ENCODE data around the gene EXOC3L4.

Gene EXOC3L4

GRCh38 chr14:103130017-103130764 is 35.7 kb downstream of the EXOC3L4 start:
- Histone ChIP-seq H4K20me1 (ENCODE audit: insufficient read depth, low read length) (no peaks in the 10 kb centered on the region), H3K79me2 (ENCODE audit: insufficient read depth, low read length) (no peaks in the 10 kb centered on the region), H3K9me3 (ENCODE audit: low read length) (no peaks in the 10 kb centered on the region), H2AFZ (ENCODE audit: low read length) (no peak overlapping the region), H3K27me3 (ENCODE audit: insufficient read depth, low read length) (peaks cover 13% of the 10 kb centered on the region; the same call in 1 of the 2 replicates), H3K36me3 (ENCODE audit: insufficient read depth, low read length) (no peaks in the 10 kb centered on the region), H3F3A (ENCODE audit: insufficient read depth, low read length) (no peaks in the 10 kb centered on the region), H3K4me3 (ENCODE audit: low read depth, low read length, poor library complexity, severe bottlenecking) (no peak overlapping the region), H3K4me2 (ENCODE audit: low read length) (no peak overlapping the region), H3K27ac (ENCODE audit: low read depth, low read length, poor library complexity, severe bottlenecking) (no peak overlapping the region), H3K9me2 (ENCODE audit: low read depth, low read length) (no peaks in the 10 kb centered on the region), H3K9ac (ENCODE audit: low read length) (no peak overlapping the region), H3K4me1 (ENCODE audit: insufficient read depth, low read length, severe bottlenecking) (no peaks in the 10 kb centered on the region)
- no peak for TF ChIP-seq EZH2 (IDR thresholded peaks at IDR 0.05; ENCODE audit: borderline replicate concordance, low read length)
- no peak for TF ChIP-seq CTCF (IDR thresholded peaks at IDR 0.05; ENCODE audit: low read length)

- Histone ChIP-seq H3K79me2 (ENCODE audit: insufficient read depth, low read length) (no peaks in the 10 kb centered on the region), H3K4me2 (ENCODE audit: low read length) (no peak overlapping the region), H3K9me2 (ENCODE audit: low read depth, low read length) (no peaks in the 10 kb centered on the region), H3K27ac (ENCODE audit: low read depth, low read length, poor library complexity, severe bottlenecking) (no peak overlapping the region), H3K36me3 (ENCODE audit: insufficient read depth, low read length) (no peaks in the 10 kb centered on the region), H3K27me3 (ENCODE audit: insufficient read depth, low read length) (peaks cover 9% of the 10 kb centered on the region; the same call in 1 of the 2 replicates), H3K9ac (ENCODE audit: low read length) (no peak overlapping the region), H4K20me1 (ENCODE audit: insufficient read depth, low read length) (no peaks in the 10 kb centered on the region), H3F3A (ENCODE audit: insufficient read depth, low read length) (no peaks in the 10 kb centered on the region), H3K4me1 (ENCODE audit: insufficient read depth, low read length, severe bottlenecking) (no peaks in the 10 kb centered on the region), H2AFZ (ENCODE audit: low read length) (no peak overlapping the region), H3K4me3 (ENCODE audit: low read depth, low read length, poor library complexity, severe bottlenecking) (no peak overlapping the region), H3K9me3 (ENCODE audit: low read length) (no peaks in the 10 kb centered on the region)
- TF ChIP-seq CTCF (IDR thresholded peaks at IDR 0.05; ENCODE audit: low read length) (no peak), EZH2 (IDR thresholded peaks at IDR 0.05; ENCODE audit: borderline replicate concordance, low read length) (no peak)
Observed at GRCh38 chr14:103130965-103131364, 36.4 kb downstream of the EXOC3L4 start.

- Histone ChIP-seq H3K27me3 (ENCODE audit: insufficient read depth, low read length) (peaks cover 9% of the 10 kb centered on the region; the same call in 1 of the 2 replicates), H3K36me3 (ENCODE audit: insufficient read depth, low read length) (no peaks in the 10 kb centered on the region), H3K4me1 (ENCODE audit: insufficient read depth, low read length, severe bottlenecking) (no peaks in the 10 kb centered on the region), H2AFZ (ENCODE audit: low read length) (no peak overlapping the region), H3K27ac (ENCODE audit: low read depth, low read length, poor library complexity, severe bottlenecking) (no peak overlapping the region), H3K4me3 (ENCODE audit: low read depth, low read length, poor library complexity, severe bottlenecking) (no peak overlapping the region), H3K9me3 (ENCODE audit: low read length) (no peaks in the 10 kb centered on the region), H3K79me2 (ENCODE audit: insufficient read depth, low read length) (no peaks in the 10 kb centered on the region), H3K9me2 (ENCODE audit: low read depth, low read length) (no peaks in the 10 kb centered on the region), H3F3A (ENCODE audit: insufficient read depth, low read length) (no peaks in the 10 kb centered on the region), H4K20me1 (ENCODE audit: insufficient read depth, low read length) (no peaks in the 10 kb centered on the region), H3K9ac (ENCODE audit: low read length) (no peak overlapping the region), H3K4me2 (ENCODE audit: low read length) (no peak overlapping the region)
- no peak for TF ChIP-seq EZH2 (IDR thresholded peaks at IDR 0.05; ENCODE audit: borderline replicate concordance, low read length)
- TF ChIP-seq CTCF (IDR thresholded peaks at IDR 0.05; ENCODE audit: low read length): no peak
Observed at GRCh38 chr14:103131580-103131979, 37.1 kb downstream of the EXOC3L4 start.

Data from OCI-LY1 (cell line).